B cell (primary cell): Measurements from ENCODE around the gene MST1.

ENCODE experiments used
- EZH2 ChIP-seq: IDR thresholded peaks from 2 replicates; pipeline ENCODE4 v1.6.1; 2012; ENCODE audit warnings: borderline replicate concordance, low read depth, mild to moderate bottlenecking, moderate library complexity, low read length; ENCODE audit not compliant: insufficient read depth, poor library complexity, severe bottlenecking
- TF ChIP-seq, protein P1 (sequence below): fragments of 200-600 bp; IDR thresholded peaks from one replicate; pipeline ENCODE4 v1.8.0; 2022; ENCODE audit warnings: antibody characterized with exemption, mild to moderate bottlenecking

DNA sequence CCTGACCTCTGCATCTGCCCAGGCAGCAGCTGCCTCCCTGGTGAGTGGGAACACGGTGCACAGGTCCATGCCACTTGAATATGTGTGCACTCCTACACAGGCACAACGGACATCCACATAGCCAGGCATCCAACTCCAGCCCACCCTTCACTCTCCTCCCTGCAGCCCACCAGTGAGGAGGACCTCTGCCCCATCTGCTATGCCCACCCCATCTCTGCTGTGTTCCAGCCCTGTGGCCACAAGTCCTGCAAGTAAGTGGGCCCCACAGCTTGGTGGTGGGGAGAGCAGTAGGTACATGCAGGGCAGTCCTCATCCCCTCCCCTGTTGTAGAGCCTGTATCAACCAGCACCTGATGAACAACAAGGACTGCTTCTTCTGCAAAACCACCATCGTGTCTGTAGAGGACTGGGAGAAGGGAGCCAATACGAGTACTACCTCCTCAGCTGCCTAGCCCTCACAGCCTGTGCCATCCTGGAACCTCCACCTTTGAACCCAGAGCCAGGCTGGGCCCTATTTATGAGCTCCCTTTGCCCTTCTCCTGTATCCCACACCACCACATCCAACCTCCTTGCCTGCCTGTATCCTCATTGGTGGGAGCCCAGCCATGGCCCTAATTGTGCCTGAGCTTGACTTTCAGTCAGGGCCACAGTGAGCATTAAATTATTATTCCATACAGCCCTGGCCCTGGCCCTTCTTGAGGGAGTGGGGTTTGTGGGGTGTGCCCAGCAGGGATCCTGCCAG, 31.8 kb upstream of the MST1 start:
- TF ChIP-seq, protein P1, sequence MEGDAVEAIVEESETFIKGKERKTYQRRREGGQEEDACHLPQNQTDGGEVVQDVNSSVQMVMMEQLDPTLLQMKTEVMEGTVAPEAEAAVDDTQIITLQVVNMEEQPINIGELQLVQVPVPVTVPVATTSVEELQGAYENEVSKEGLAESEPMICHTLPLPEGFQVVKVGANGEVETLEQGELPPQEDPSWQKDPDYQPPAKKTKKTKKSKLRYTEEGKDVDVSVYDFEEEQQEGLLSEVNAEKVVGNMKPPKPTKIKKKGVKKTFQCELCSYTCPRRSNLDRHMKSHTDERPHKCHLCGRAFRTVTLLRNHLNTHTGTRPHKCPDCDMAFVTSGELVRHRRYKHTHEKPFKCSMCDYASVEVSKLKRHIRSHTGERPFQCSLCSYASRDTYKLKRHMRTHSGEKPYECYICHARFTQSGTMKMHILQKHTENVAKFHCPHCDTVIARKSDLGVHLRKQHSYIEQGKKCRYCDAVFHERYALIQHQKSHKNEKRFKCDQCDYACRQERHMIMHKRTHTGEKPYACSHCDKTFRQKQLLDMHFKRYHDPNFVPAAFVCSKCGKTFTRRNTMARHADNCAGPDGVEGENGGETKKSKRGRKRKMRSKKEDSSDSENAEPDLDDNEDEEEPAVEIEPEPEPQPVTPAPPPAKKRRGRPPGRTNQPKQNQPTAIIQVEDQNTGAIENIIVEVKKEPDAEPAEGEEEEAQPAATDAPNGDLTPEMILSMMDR = no peak
- no peak for TF ChIP-seq EZH2
